Measurements from ENCODE around the gene ARHGAP6.

ARHGAP6 gene

DNA sequence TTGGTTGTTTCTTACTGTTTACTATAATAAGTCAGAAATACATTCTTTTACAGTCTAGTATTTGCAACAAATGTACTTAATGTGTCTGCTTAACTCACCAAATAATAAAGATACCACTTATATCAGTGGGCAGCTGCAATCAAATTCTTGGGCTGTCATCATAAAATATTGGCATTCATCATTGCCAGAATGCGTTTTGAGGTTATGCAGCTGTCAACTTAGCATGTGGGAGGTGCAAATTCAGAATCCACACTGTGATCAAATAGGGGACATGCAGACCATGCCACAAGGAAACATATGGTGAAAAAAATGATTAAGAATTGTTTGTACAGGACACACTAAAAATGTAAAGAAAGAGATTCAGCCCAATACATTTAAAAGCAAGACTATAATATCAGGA, 468.0 kb downstream of the ARHGAP6 start:
- TF ChIP-seq, protein P1, sequence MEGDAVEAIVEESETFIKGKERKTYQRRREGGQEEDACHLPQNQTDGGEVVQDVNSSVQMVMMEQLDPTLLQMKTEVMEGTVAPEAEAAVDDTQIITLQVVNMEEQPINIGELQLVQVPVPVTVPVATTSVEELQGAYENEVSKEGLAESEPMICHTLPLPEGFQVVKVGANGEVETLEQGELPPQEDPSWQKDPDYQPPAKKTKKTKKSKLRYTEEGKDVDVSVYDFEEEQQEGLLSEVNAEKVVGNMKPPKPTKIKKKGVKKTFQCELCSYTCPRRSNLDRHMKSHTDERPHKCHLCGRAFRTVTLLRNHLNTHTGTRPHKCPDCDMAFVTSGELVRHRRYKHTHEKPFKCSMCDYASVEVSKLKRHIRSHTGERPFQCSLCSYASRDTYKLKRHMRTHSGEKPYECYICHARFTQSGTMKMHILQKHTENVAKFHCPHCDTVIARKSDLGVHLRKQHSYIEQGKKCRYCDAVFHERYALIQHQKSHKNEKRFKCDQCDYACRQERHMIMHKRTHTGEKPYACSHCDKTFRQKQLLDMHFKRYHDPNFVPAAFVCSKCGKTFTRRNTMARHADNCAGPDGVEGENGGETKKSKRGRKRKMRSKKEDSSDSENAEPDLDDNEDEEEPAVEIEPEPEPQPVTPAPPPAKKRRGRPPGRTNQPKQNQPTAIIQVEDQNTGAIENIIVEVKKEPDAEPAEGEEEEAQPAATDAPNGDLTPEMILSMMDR (IDR thresholded peaks at IDR 0.05): no peak

DNA sequence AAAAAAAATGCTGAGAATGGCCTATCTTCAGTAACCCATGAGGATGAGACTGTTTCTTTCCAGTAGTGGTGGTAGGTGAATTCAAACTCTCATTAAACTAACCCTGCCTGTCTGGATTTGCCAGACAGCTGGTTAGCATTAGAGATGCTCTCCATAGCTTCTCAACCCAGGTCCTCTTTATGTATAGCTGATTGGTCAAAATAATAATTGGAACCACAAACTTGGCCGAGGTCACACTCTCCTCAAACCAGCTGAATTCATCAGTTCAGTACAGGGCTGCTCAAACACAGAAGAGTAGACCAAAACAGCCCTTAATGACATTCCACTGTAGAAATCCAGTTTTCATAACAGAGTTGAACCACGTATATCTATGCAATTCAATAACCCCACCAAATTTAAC, 469.2 kb downstream of the ARHGAP6 start:
- TF ChIP-seq, protein P1 (IDR thresholded peaks at IDR 0.05): no peak

DNA sequence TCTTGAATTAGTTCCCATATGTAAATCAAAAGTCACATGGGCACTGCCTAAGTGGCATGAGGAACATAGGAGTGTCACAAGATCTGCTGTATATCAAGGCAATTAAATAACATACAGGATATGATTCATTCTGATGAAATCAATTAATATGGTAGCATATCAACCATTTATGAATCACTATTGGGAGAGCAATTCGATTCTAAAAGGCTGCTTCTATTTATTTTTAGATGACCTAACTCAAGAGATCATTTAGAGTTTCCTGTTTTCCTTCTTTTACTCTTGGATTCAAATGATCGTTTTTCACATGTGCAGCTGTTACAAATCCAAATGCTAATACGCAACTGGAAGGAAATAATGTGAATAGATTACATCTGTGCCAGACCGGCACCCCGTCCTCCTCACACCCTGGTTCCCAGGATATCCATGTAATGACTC, 472.7 kb downstream of the ARHGAP6 start:
- TF ChIP-seq, protein P1 (IDR thresholded peaks at IDR 0.05): no peak

DNA sequence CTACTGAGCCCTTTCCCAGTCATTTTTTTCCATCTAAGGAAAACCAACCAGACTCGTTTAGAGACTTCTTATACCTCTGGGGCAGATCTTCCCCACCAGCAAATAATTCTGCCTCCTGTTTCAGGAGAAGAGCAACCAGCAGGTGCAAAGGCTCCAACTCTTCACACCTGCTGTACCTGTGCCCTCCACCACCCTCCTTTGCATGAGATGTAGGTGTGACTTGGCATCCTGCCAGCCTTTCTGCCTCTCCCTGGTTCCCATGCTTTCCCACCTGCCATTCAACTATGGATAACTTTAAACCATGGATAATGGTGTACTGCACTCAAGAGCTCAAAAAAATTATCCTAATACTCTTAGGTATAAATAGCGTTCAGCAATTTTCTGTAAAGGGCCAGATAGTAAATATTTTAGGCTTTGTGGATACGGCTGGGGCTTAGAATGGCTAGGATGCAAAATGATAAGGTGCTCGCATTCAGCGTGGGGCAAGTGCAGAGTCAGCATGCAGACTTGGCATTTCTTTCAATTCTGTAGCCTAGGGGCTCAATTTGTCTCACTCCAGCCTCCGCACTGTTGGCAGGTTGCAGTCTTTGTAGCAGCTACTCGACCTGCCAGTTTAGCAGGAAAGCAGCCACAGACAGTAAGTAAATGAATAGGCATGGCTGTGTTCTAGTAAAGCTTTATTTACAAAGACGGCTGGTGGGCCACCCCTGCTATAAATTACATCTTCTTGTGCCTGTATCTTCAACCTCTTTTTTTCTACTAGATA, 474.8 kb downstream of the ARHGAP6 start:
- TF ChIP-seq, protein P1 (IDR thresholded peaks at IDR 0.05): no peak

DNA sequence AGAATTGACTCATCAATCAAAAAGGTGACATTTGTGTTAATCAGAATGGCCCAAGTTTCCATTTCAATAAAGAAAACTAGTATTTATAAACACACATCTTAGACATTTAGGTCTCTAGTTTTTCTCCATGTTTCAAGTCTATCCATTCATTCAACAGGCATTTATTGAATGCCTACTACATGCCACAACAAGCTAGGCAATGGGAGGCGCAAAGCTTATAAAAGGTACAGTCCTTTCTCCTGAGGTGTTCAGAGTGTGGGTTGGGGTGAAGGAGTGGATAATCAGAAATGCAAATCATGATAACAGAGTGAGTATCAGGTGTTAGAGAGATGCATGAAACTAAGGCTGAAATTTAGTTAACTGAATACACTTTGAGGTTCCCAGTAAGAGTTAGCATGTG, 476.6 kb downstream of the ARHGAP6 start:
- TF ChIP-seq, protein P1 (IDR thresholded peaks at IDR 0.05): no peak

DNA sequence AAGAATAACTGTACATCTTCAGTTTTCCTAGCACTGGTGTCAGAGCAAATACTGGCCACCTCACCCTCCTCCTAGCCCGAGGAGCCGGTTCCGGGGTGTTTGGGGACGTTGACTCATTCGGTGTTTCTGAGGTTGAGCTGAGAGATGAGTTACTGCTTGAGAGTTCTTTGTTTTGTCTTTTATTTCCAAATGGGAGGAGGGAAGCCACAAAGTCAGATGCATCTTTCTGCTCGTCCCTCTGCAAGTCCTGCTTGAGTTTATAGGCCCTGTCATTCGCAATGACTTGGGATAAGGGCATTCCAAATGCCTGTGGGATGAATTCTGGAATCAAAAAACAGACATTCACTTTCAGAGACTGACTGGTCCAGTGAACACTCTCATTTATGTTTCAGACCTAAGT, 477.1 kb downstream of the ARHGAP6 start:
- TF ChIP-seq, protein P1 (IDR thresholded peaks at IDR 0.05): no peak

DNA sequence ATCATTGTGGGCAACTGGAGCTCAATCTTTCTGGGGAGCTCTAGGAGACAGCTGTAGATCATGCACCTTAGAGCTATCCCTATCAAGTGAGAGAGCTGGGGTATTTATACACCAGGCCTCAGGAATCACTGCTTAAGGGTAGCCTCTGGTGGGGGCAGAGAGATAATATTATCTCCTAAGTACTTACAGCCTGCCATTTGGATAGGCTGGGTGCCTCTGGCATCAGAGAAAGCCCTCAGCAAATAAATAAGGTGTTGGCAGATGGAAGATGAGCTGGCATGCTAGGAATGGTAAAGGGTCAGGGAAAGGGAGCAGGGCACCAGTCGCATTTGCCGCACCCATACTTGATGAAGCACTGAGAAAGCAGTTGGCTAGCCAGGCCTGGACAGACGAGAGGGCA, 478.7 kb downstream of the ARHGAP6 start:
- TF ChIP-seq, protein P1 (IDR thresholded peaks at IDR 0.05): no peak

DNA sequence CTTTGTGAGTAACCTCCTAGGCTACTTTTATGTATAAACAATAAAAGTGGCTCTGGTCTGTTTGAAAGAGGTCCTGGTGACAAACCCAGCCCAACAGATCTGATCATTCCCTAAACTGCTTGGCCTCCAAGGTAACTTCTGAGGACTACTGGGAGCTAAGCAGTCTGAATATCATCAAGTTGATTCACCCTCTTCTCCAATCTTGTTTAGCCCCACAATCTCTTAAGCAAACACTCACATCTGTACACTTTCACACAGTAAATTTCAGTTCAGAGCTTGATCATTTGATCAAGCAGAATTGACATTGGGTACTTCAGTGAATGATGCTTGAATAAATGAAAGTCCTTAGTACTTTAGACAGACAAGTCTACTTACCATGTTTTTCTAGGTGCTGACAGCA, 479.9 kb downstream of the ARHGAP6 start:
- TF ChIP-seq, protein P1 (IDR thresholded peaks at IDR 0.05): no peak
